ENCODE data around the gene SHMT2.

Gene SHMT2

DNA sequence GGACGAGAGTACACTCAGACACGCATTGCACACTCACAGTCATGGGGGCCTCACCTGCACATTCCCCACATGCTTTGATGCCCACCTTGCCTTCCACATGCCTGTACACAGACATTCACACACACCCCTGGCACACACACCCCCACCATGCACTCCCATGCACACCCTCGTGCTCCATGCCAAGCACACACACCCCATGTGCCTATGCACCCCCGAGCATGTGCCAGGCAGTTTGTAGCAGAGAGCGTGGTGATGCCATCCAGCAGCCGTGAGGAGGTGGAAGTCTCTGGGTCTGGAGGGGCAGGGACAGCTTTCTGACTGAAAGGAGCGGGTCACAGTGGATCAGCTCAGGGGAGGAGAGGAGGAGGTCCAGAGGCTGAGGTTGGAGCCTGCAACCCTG is 23.6 kb upstream of the SHMT2 start:
- POLR2A ChIA-PET, result no interaction called here
- no peak for DNase-seq (ENCODE audit: extremely low spot score)
- TF ChIP-seq, protein P1, sequence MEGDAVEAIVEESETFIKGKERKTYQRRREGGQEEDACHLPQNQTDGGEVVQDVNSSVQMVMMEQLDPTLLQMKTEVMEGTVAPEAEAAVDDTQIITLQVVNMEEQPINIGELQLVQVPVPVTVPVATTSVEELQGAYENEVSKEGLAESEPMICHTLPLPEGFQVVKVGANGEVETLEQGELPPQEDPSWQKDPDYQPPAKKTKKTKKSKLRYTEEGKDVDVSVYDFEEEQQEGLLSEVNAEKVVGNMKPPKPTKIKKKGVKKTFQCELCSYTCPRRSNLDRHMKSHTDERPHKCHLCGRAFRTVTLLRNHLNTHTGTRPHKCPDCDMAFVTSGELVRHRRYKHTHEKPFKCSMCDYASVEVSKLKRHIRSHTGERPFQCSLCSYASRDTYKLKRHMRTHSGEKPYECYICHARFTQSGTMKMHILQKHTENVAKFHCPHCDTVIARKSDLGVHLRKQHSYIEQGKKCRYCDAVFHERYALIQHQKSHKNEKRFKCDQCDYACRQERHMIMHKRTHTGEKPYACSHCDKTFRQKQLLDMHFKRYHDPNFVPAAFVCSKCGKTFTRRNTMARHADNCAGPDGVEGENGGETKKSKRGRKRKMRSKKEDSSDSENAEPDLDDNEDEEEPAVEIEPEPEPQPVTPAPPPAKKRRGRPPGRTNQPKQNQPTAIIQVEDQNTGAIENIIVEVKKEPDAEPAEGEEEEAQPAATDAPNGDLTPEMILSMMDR (IDR thresholded peaks at IDR 0.05; ENCODE audit: control extremely low read depth, extremely low read depth, low read depth, missing control alignments), result no peak
- CTCF ChIA-PET, result interaction anchor here (1.2 kb wide), 1 partner anchor 23 kb away, joined by 4 read pairs; no protein-coding TSS in a partner anchor

DNA sequence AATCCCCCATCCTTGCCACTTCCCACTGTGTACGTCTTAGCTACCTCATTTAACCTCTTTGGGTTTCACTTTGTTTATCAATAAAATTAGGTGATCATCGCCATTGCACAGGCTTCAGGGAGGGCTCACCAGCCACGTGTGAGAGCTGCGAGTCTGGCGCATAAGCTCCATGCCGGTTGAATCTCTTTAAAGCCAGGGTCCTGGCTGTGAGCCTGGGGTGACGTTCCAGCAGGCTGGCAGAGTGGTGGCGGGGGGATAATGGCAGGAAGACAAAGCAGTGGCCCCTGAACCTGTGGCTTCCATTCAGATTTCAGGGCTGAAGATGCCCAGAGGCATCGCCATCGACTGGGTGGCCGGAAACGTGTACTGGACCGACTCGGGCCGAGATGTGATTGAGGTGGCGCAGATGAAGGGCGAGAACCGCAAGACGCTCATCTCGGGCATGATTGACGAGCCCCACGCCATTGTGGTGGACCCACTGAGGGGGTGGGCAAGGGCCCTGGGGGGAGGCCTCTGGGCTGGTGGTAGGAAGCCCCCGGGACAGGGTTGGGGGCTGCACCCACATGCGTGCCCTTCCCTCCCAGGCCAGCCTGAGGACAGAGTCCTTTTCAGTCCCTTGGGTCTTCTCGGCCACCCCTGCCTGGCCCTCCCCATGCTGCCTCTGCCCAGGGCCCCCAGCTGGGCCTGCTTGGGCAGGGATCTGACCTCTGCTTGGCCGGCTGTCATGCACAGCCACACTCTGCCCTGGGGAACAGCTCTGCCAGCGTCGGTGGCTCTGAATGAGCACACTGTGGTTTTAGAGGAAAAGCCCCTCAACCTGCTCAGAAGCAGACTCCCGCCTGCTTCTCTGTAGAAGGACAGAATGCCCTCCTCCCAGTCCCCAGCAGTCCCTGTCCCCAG is 21.5 kb upstream of the SHMT2 start:
- ChIA-PET POLR2A (no interaction called here), CTCF (interaction anchor here (1.1 to 2.8 kb wide), 5 partner anchors 18 to 35 kb away, joined by 4 to 11 read pairs (median 6); no protein-coding TSS in a partner anchor)
- TF ChIP-seq, protein P1 (IDR thresholded peaks at IDR 0.05; ENCODE audit: control extremely low read depth, extremely low read depth, low read depth, missing control alignments), result no peak

DNA sequence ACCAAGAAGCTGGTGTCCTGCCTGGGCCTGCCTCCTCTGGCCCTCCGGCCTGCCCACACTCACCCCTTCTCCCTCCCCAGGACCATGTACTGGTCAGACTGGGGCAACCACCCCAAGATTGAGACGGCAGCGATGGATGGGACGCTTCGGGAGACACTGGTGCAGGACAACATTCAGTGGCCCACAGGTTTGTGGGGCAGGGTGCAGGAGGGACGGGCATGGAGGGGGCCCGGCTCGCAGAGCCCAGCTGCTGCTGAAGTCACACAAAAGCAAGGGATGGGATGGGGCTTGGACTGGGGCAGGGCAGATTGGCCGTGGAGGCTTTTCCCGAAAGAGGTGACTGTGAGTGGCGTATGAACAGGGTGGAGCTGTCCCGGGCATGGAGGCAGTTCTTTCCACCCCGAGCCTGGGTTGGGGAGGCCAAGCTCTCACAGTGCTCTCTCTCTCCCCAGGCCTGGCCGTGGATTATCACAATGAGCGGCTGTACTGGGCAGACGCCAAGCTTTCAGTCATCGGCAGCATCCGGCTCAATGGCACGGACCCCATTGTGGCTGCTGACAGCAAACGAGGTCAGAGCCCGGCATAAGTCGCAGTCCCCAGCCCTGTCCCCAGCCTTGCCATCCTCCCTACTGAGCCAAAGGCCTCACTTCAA is 20.8 kb upstream of the SHMT2 start:
- TF ChIP-seq, protein P1 (IDR thresholded peaks at IDR 0.05; ENCODE audit: control extremely low read depth, extremely low read depth, low read depth, missing control alignments), result no peak
- POLR2A ChIA-PET, result no interaction called here
- CTCF ChIA-PET, result interaction anchor here (1.2 to 2.8 kb wide), 3 partner anchors 17 to 32 kb away, joined by 4 to 11 read pairs (median 9); no protein-coding TSS in a partner anchor
- no peak for DNase-seq (ENCODE audit: extremely low spot score)

More for the DNA sequence above, 21.5 kb upstream of the SHMT2 start:
- no peak for DNase-seq (ENCODE audit: extremely low spot score)

DNA sequence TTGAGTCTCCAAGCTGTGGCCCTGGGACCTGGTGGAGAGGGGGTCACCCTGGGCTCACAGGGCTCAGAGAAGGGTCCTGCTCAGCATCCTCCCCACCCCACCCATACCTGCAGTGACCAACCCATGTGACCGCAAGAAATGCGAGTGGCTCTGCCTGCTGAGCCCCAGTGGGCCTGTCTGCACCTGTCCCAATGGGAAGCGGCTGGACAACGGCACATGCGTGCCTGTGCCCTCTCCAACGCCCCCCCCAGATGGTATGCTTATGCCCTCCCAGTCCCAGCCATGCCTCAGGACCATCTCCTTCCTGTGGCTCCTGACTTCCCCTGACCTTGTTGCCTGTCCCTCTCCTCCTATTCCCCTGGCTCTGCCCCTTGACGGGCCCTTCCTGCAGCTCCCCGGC is 19.6 kb upstream of the SHMT2 start:
- CTCF ChIA-PET, result interaction anchor here (1.3 to 2.8 kb wide), 2 partner anchors 29 to 33 kb away, joined by 4 to 11 read pairs; no protein-coding TSS in a partner anchor
- TF ChIP-seq, protein P1 (IDR thresholded peaks at IDR 0.05; ENCODE audit: control extremely low read depth, extremely low read depth, low read depth, missing control alignments), result no peak
- POLR2A ChIA-PET, result no interaction called here
- DNase-seq (ENCODE audit: extremely low spot score), result no peak

DNA sequence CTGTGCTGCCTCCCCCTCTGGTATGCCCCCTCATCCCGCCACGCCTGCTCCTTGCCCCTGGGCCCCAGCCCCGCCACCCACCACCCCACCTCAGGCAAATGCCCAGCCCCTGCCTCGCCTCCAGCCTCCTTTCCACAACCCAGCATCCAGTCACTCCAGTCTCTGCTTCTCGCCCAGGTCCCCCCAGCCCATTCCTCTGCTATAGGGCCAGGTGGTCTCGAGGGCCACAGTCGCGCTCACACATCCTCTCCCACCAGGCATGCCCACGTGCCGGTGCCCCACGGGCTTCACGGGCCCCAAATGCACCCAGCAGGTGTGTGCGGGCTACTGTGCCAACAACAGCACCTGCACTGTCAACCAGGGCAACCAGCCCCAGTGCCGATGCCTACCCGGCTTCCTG is 19.1 kb upstream of the SHMT2 start:
- POLR2A ChIA-PET, result no interaction called here
- CTCF ChIA-PET, result interaction anchor here (1.3 to 2.8 kb wide), 2 partner anchors 28 to 32 kb away, joined by 4 to 11 read pairs; no protein-coding TSS in a partner anchor
- no peak for DNase-seq (ENCODE audit: extremely low spot score)
- TF ChIP-seq, protein P1 (IDR thresholded peaks at IDR 0.05; ENCODE audit: control extremely low read depth, extremely low read depth, low read depth, missing control alignments), result no peak

DNA sequence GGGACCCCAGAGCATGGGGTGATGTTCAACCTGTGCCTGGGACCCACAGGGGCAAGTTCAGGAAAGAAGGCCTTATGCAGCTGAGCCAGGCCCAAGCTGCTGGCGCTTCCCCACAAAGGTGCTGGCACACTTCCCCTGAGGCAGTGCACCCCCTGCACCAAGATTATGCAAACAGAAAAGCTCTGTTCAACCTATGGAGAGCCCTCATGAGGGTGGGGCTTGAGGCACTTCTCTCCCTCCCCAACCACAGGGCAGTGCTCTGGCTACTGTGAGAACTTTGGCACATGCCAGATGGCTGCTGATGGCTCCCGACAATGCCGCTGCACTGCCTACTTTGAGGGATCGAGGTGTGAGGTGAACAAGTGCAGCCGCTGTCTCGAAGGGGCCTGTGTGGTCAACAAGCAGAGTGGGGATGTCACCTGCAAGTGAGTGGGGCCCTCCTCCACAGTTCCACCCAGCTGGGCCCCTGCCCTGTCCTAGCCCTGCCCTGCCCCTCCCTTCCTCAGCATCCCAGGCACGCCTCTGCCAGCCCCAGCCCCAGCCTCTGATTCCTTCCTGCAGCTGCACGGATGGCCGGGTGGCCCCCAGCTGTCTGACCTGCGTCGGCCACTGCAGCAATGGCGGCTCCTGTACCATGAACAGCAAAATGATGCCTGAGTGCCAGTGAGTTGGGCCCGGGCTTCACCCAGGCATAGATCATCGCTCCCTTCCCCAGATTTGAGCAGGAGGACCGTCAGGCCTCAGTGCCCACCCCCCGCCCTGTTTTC is 18.4 kb upstream of the SHMT2 start:
- CTCF ChIA-PET, result interaction anchor here (1.3 to 2.8 kb wide), 2 partner anchors 28 to 31 kb away, joined by 4 to 11 read pairs; no protein-coding TSS in a partner anchor
- no peak for DNase-seq (ENCODE audit: extremely low spot score)
- TF ChIP-seq, protein P1 (IDR thresholded peaks at IDR 0.05; ENCODE audit: control extremely low read depth, extremely low read depth, low read depth, missing control alignments), result no peak
- POLR2A ChIA-PET, result no interaction called here

Data from GM10248 (cell line).